Hepatocyte (in vitro differentiated cells): Measurements from ENCODE around the gene GRB14.

Experiments used
- CTCF ChIP-seq: fragments of 200-600 bp; sonication (generic); IDR thresholded peaks from 2 replicates; pipeline ENCODE4 v1.5.1; 2016; ENCODE audit warnings: antibody characterized with exemption, mild to moderate bottlenecking; ENCODE audit not compliant: poor library complexity
- EZH2 ChIP-seq: fragments of 200-600 bp; sonication (generic); IDR thresholded peaks from 2 replicates; pipeline ENCODE4 v1.6.1; 2016; ENCODE audit warnings: antibody characterized with exemption, mild to moderate bottlenecking, borderline replicate concordance
- EZH2phosphoT487 ChIP-seq: fragments of 200-600 bp; sonication (generic); IDR thresholded peaks from one replicate; pipeline ENCODE4 v1.6.1; 2018; ENCODE audit warnings: antibody characterized with exemption, mild to moderate bottlenecking, low read depth, moderate library complexity; ENCODE audit not compliant: unreplicated experiment, severe bottlenecking

GRCh38 chr2:164538240-164538866, 82.9 kb downstream of the GRB14 start:
- peak; percentile 78 for TF ChIP-seq CTCF
- TF ChIP-seq EZH2 = no peak
- no peak for TF ChIP-seq EZH2phosphoT487
